RKO (cell line): ENCODE measurements around the gene STK32A.
A peak's percentile ranks its signal among the peaks of the same experiment; 100 is the strongest.
"Not testable (repeated sequence)": the region's sequence is repeated elsewhere in the genome, so short reads cannot be mapped to it uniquely, and the experiment has no call there.

Source experiments
- DNase-seq: peaks from one replicate; pipeline ENCODE4 v3.0.0-alpha.2; 2016; ENCODE audit warnings: low spot score

STK32A gene

DNA sequence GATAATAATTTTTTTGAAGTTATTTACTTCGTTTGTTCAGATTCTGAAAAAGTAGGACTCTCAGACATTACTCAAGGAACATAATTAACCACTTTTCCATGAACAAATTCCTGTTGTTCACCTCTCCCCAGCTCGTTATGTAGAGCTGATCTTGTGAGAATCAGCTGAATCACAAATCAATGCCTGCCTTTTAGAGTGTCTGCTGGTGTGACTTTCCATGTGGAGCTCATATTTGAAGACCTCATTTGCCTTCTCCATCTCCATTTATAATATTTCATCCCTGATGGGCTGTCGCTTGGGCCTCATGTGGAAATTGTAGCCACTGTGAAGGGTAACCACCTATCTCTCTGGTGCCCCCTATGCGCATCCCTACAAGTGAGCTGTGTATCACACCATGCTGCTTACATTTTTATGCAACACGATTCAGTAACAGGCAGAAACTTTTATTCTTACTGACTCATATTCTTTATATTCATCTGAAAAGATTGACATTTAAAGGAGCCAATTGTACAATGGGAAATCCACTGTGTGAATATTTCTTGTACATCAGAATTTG, 111.3 kb downstream of the STK32A start:
- peak; percentile 4 for DNase-seq

DNA sequence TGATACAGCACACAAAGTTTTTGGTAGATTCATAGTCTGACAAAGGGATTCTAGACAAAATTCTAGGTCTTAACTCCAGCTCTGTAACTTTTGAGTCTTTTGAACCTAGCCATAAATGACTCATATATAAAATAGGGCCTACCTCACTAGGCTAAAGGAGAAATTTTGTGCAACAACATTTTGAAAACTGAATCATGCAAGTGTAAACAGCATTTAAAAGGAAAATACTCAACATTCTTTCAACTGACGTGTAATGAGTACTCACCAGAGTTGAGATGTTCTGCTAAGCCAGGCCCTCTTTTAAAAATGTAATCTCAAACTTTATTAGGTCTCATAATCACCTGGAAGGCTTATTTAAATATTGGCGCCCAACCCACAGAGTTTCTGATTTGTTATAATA, 113.2 kb downstream of the STK32A start:
- DNase-seq, result no peak

DNA sequence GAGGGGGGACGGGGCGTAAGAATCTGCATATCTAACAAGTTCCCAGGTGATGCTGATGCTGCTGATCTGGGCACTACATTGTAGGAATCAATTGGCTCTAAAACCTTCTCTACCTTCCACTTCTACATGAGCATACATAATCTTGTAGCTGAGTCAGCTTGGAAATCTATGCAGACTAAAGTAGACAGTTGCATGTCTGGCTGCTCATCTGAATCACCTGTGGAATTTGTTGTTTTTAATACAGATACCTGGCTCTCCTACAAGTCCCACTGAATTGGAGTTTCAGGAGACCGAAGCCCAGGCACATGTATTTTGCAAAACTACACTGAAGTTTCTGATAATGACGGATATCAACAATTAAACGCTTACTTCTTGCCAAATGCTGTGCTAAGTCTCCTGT, 113.6 kb downstream of the STK32A start:
- no peak for DNase-seq

DNA sequence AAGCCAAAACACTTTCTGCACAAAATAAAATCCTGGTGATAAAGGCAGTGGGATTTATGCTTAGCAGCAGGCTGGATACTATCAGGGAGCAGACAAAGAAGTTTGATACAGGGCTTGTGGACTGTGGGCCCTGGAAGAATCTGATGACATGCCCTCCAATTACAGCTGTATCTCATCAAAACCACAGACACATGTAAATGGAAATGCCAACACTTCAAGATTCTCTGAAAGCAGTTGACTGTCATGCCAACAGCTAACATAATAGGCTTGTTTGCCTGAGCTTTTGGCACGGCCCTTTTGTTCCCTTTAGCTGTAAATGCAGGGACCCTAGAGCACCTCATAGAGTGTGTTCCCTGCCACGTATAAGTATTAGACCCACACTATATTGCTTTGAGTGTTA, 114.4 kb downstream of the STK32A start:
- no peak for DNase-seq

DNA sequence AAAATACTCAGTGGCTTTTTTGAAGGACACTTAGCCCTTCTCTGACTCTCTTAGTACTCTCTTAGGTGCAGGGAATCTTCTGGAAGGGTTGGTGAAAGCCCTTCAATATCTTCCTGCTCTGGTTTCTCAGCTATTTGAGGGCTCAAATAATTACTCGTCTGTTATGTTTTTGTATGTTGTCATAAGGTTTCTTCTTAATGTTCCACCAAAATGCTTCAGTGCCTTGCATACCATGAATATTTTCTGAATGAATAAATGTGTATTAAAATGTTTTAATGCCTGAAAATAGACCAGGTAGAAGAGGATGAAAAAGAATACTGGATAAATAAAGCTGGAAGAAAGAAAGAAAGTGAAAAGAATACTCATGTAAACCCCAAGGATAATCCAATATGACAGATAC, 124.3 kb downstream of the STK32A start:
- DNase-seq, result no peak

DNA sequence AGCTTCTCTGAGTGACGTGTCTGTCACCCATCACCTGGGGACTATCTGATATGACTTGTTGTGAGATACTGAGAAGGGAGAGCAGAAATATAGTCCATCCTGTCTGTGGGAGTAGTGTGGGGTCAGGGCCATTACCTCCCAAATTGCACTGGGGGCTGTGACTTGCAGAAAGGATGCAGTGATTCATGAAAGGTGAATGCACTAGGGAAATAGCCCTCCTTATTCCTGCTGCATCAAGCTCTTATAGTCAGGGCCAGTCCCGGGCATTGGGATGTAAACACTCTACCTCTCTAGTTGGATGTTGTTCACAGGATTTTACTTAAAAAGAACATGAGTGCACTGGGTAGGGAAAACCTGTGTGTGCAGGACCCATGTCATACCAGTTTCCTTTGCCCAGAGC, 124.8 kb downstream of the STK32A start:
- no peak for DNase-seq

DNA sequence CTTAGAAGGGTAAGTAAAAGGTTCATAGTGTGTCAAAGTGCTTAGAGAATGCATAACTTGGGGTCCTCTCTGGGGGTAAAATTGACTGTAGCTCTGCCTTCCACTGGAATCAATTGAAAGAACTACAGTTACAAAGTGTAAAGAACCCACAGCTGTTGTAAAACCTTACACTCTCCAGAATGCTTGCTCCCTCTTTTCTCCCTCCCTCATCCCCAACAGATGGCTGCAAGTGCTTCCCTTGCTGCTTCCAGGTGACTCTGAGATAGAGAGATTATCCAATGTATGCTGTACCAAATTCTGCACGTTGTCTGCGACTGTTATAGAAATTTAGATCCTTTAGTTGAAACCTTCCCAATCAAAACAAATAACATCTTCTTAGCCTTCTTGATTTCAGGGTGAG, 126.0 kb downstream of the STK32A start:
- no peak for DNase-seq

DNA sequence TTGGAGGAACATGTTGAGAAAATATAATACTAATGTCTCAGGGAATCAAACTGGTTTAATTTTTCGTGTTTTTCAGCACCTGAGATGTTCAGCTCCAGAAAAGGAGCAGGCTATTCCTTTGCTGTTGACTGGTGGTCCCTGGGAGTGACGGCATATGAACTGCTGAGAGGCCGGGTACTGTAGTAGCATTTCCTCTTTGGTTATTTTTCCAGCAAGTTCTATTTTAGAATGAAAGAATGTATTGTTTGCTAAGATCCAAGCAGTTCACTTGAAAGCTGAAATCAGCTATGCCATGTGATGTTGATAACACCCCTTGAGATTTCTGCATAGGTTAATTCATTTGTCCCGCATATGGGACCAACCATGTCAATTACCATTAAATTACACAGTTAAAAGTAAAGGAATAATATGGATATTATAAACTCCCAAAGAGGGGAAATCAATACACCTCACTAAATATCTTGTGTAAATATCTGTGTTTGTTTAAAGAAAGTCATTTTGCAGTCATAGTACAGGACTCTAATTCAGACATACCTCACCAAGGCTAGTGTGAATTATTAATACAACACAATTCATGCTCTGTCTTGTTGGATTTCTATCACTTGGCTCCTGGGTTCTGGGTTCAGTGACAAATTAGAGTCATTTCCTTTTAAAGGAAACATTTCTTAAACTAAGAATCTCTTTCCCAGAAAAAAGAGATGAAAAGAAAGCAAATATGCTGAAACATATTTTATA, 126.8 kb downstream of the STK32A start:
- DNase-seq, result no peak

DNA sequence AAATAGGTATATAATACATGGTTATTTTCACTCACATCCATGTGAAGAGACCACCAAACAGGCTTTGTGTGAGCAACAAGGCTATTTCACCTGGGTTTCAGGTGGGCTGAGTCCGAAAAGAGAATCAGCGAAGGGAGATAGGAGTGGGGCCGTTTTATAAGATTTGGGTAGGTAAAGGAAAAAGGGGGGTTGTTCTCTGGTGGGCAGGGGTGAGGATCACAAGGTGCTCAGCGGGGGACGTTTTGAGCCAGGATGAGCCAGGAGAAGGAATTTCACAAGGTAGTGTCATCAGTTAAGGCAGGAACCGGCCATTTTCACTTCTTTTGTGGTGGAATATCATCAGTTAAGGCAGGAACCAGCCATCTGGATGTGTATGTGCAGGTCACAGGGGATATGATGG, 132.6 kb downstream of the STK32A start:
- DNase-seq, result not testable (repeated sequence)

DNA sequence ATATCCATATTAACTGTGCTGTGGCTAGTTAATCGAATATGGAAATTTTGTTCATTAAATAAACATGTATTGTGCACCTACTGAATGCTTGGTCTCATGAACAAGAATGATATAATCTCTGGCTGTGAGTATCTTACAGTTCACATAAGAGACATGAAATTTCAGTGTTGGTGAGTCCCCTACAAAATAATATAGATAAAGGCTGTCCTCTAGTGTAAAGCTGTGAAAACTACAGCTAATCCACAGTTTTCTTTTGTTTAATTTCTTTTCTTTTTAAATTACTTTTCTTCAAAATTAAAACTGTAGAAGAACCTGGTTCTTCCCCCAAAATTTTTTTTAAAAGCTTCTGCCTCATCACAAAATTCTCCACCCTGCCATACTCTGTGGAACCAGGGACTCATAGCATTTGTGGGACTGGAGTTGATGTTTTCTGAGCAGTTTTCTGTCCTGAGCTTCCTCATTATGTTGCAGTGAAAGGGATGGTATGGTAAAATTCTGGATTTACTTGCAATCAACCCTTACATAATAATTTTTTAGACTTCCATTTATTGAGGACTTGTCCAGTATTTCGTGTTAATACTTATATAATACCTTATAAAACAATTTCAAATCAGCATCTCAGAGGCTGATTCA, 135.0 kb downstream of the STK32A start:
- peak; percentile 52 for DNase-seq

DNA sequence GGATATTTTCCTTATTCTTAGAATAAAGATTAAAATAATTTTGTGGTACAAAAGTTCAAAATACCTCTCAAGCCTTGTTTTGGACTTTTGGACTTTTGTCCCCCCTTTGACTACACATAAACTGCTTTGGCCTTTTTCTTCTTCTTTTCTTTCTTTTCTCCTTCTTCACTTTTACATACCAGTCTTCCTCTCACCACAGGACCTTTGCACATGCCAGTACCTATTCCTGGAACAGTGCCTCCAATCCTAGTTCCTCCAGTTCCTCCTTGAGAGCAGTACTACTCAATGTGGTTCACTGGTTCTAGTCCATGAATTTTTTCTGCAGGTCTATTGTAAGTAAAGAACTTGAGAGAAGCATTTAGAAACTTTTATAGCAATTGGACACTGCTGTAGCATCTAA, 136.5 kb downstream of the STK32A start:
- DNase-seq, result no peak

DNA sequence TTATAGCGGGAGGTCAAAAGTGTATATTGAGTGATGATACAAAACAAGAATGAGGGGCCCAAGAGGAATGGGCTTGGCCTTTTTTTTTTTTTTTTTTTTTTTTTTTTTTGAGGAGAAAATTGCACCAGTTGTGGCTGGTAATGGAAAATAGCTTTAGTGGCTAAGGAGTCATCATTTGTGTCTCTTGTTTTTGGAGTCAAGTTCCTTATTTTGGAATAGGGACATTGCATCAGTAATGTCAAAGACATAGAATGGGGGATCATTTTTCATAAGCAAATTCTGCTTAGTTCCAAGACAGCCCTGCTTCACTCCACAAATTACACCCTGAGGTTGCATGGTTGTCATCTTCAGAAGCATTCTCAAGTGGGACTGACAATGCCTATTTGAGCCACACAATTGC, 137.4 kb downstream of the STK32A start:
- no peak for DNase-seq

DNA sequence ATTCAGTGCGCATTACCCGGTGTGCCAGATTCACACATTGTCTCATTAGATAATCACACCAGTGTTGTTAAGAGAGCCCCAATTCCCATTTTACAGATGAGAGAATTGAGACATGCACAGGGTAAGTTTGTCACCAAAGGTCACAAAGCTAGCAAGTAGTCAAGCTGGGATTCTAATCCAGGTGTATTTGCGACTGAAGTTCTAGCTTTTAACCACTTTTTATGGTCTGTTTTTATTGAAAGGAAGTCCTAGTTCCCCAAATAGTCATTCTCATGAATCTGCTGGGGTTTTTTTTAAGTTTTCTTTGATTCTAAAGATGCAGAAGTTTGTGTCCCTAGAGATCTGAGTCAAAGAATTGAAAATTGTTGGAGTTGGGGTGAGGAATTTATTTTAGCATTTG, 138.5 kb downstream of the STK32A start:
- no peak for DNase-seq

DNA sequence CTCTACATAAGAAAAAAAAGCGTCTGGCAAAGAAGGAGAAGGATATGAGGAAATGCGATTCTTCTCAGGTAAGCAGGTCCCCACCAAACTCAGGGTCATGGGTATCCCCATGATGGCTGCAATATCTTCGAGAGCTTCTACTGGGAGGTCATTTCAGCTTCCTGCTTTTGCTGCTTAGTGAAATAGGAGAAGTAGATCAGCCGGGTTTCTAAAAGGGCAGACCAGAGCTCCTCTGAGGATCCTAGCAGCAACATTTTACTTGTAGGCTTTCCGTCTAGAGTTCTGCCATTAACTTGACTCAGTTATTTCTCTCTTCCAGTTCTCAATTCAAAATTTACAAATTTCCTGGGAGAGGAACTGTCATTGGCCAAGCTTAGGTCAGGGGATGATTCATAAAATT, 140.3 kb downstream of the STK32A start:
- no peak for DNase-seq

DNA sequence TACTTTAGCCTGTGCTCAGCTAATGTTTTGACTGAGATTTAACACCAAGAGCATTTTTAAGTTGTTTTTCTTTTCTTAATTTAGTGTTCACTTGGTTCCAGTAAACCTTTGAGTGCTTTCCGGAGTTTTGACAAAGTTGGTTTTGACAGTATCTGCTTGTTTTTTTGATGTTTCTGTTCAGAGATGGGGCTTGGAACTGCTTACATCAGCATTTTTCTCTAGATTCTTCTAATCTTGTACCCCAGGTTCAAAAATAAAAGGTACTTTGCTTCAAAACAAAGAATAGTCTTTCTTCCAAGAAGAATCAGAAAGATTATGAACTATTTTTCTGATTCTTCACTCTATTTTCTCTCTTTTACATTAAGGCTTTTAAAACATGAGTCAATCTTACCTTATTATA, 142.9 kb downstream of the STK32A start:
- DNase-seq, result no peak

DNA sequence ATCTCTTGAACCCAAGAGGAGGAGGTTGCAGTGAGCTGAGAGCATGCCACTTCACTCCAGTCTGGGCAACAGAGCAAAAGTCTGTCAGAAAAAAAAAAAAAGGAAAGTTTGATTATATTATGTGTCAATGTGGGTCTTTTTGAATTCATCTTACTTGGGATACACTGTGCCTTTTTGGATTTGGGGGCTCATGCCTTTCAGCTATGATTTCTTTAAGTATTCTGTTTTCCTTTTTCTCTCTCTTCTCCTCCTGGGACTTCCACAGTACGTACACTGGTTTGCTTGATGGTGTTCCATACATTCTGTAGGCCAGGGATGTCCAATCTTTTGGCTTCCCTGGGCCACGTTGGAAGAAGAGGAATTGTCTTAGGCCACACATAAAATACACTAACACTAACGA, 146.7 kb downstream of the STK32A start:
- no peak for DNase-seq

DNA sequence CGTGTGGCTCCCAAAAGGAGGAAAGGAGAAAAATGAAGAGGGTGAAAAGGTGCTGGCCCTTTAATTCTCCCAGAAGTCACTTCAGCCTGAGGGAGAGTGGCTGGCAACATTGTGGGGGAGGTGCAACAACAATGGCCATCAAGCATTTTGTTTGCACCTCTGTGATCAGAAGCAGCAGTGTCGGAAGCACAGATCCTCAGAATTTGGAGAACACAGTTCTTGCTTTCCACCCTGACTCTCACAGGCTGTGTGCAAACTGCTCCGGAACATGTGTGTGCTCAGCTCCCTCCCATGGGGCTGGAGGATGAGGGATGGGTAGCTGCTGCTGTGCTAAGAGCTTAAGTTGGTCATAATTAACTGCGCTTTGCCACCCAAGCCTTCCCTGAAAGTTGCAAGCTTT, 147.9 kb downstream of the STK32A start:
- DNase-seq, result no peak

DNA sequence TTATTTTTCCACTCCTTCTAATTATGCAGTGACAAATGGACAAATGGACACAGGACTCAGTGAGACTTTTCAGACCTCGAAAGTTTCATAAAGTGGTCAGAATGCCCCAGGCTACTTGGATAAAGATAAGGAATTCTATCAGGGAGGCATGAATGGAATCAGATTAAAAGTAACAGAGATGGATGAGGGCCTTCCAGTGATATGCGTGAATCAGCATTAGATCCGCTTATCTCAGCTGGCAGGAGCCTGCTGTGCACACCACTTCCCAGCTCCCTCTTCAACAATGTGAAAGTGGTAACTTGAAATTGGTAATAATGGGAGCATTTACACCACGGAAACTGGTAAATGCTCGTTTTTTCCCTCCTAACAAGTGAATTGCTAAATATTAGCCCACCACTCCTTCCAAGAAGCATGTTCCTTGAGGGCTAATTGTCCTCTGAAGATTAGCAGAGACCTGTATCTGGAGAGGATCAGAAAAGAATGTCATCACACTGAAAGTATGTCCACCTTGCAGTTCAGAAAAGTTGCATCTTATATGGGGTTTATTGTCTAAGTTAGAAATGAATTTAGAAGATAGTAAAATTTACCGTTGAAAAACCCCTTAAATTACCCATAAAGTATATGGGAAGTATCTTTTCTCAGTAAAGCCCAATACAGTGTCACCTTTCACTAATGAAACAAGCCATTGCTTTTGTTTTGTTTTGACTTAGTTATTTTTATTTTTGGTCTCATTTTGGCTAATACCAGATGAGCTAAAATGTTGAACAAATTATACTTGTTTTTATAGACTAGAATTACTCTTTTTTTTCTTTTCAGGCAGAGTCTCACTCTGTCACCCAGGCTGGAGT, 149.7 kb downstream of the STK32A start:
- no peak for DNase-seq

DNA sequence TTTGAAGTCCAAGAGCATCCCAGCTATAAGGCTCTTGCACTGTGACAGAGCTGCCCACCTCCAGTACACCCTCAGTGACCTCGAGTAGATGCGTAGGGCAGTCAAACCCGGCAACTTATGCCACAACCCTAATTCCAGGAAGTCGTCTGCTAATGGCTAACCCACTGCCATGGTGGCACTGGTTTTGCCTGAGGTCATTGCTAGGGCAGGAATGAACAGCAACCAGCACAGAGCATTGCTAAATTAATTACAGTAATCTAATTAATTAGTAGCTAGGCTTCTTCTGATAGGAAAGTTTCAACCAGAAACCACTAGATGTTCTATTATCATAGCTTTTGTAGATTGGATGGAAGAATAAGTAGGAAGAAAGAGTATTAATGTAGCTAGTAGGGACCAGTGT, 152.3 kb downstream of the STK32A start:
- DNase-seq, result no peak

DNA sequence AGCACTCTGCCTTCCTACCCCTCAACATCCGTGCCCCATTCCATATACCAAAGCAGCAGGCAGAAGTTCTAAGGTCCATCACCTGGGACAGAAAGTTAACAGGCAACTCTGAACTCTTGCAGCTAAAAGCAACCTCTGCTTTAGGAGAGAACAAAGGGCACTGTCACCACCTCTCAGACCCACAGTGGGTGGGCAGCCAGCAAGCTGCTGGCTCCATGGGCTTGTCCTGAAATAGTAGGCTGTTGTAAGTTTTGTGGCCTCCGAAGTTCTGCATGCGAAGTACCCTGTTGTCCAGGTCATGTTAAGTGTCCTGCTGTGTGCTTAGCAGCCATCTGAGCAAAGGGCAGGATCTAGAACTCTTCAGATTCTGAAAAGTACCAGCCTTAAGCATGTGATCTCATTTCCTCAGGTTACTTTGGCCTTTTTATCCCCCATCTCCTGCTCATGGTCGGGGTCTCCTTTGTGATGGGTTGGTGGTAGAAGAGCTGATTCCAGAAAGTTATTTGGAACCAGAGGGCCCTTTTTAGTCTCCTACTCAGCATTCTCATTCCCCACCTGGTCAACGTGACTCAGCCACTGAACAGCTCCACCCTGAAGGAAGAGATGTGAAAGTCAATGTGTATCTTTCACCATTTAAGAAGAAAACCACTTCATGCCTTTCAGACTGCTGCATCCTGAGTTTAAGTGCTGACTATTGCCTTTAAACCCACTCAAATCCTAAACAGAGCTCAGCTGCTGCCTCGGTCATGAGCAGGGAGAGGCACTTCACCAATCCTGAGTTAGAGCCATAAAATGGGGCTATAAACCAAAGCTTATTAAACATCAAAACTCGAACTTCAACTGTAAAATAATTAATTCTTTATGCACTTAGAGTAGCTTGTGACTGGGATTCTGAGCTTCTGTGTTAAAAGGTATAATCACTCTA, 153.6 kb downstream of the STK32A start:
- no peak for DNase-seq

DNA sequence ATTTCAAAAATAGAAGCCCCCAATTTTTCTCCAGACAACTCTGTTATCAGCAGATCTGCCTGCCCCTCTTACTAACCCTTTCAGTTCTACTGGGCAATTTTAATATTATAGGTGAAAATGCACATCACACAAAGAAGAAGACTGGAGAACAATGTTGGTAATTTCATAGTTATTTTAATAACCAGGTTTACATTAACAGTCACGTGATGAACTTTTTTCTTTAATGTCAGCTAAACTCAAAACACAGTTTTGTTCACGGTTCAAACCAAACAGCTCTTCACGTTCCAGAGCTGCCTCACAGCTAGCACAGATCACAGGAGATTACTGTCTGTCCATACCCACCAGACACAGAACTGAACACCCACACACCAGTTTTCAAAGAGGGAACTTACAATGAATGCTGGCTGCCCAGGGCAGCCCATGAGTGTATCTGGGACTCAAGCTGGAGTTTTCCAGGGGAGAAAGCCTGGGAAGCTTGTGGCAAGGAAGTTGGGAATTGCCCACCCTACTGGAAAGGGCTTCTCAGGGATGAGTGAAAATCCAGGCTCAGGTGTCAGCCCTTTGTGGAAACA, 155.9 kb downstream of the STK32A start:
- DNase-seq, result no peak
